ELR (cell line): ENCODE measurements around the gene ZMYM2.
"Not testable (repeated sequence)": the region's sequence is repeated elsewhere in the genome, so short reads cannot be mapped to it uniquely, and the experiment has no call there.

ENCODE experiments used
- DNase-seq: peaks from one replicate; pipeline ENCODE4 v3.0.0-alpha.2; 2015; ENCODE audit warnings: low read depth

The ZMYM2 gene

GRCh38 chr13:19982447-19983043 lies 24.0 kb downstream of the ZMYM2 start:
- no peak for DNase-seq

GRCh38 chr13:19984430-19985218 lies 26.1 kb downstream of the ZMYM2 start:
- peak; percentile 64 for DNase-seq

GRCh38 chr13:19985219-19985556 lies 26.7 kb downstream of the ZMYM2 start:
- DNase-seq, result no peak

GRCh38 chr13:19991531-19991930 lies 33.0 kb downstream of the ZMYM2 start:
- no peak for DNase-seq

- DNase-seq, result no peak
Measured at GRCh38 chr13:19993024-19993423, 34.5 kb downstream of the ZMYM2 start.

GRCh38 chr13:19998960-19999359 lies 40.4 kb downstream of the ZMYM2 start:
- no peak for DNase-seq

- DNase-seq, result no peak
Measured at GRCh38 chr13:20000062-20000552, 41.6 kb downstream of the ZMYM2 start.

GRCh38 chr13:20001366-20002190 lies 43.1 kb downstream of the ZMYM2 start:
- no peak for DNase-seq

GRCh38 chr13:20002787-20003186 lies 44.3 kb downstream of the ZMYM2 start:
- no peak for DNase-seq

GRCh38 chr13:20006206-20006605 lies 47.7 kb downstream of the ZMYM2 start:
- peak; percentile 66 for DNase-seq

- no peak for DNase-seq
Measured at GRCh38 chr13:20015763-20016162, 57.2 kb downstream of the ZMYM2 start.

- no peak for DNase-seq
Measured at GRCh38 chr13:20016649-20017364, 58.3 kb downstream of the ZMYM2 start.

- DNase-seq, result no peak
Measured at GRCh38 chr13:20017365-20017711, 58.8 kb downstream of the ZMYM2 start.

GRCh38 chr13:20019043-20019442 lies 60.5 kb downstream of the ZMYM2 start:
- DNase-seq, result no peak

GRCh38 chr13:20024702-20025101 lies 66.2 kb downstream of the ZMYM2 start:
- DNase-seq, result no peak

GRCh38 chr13:20028953-20029352 lies 70.4 kb downstream of the ZMYM2 start:
- DNase-seq, result no peak

GRCh38 chr13:20033486-20033885 lies 75.0 kb downstream of the ZMYM2 start:
- no peak for DNase-seq

- no peak for DNase-seq
Measured at GRCh38 chr13:20035130-20035529, 76.6 kb downstream of the ZMYM2 start.

- DNase-seq, result no peak
Measured at GRCh38 chr13:20037908-20038307, 79.4 kb downstream of the ZMYM2 start.

- DNase-seq, result not testable (repeated sequence)
Measured at GRCh38 chr13:20042603-20043002, 84.1 kb downstream of the ZMYM2 start.

- no peak for DNase-seq
Measured at GRCh38 chr13:20043207-20043925, 84.8 kb downstream of the ZMYM2 start.

GRCh38 chr13:20044086-20044485 lies 85.6 kb downstream of the ZMYM2 start:
- DNase-seq, result no peak
